Adipose tissue (tissue), 3 donors: Measurements from ENCODE around the gene RAB40C. TPM values are rescaled to one million over a fixed set of nuclear protein-coding genes. Genes with fewer than 3 reads are reported as not detected.

ENCODE experiments used
- H3K27ac ChIP-seq: one replicate; pipeline ENCODE4 v1.5.1; 2013; ENCODE audit warnings: low read depth, low read length
- WGBS, 3 donors: extraction: QIAGEN DNeasy Blood & Tissue Kit; methylation state at CpG; one replicate each; pipeline ENCODE4 v1.1.7; 2013; 5-methylcytosine and 5-hydroxymethylcytosine counted together
- polyA plus RNA-seq, 3 donors: library from polyadenylated mRNA; stranded (reverse); fragments of 200-250 nt; gene quantifications; one replicate each; pipeline ENCODE4 v1.2.3, GENCODE V29; 2013
- donor health status: healthy with polysubstance abuse.
- donor health status: Bipolar disorder and iron deficiency.
- donor health status: healthy.

Gene RAB40C
- polyA plus RNA-seq, 3 donors, result 16.0 to 42.5 (median 21.2) TPM

DNA sequence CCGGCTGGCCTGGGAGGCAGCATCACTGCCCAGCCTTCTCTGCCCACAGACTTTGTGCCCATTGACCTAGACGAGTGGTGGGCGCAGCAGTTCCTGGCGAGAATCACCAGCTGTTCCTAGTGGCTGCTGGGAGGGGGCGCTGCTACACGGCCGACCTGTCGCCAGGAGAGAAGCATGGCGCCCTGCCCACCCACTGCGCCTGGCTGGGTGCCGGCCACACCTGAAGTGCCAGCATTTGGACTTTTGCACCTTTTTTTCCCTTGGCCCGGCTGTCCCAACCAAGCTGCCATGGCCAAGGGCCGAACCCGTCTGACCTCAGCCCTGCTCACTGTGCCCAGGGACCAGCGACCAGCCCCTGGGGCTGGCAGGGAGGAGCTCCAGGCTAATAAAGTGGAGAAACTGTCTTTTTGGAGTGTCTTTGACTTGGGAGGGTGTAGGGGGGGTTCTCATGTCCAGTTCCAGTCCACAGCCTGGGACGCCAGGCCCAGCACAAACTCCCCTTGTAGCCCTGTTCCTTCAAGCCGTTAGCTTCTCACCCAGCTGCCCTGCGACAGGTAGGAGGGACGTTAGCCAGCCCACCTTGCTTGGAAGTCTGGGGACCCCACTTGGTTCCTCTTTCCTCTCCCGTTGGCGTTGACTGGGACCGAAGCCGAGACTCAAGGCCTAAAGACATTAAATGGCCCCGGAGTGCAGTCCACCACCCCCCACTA is 58.4 kb downstream of the RAB40C start:
- 19 to 44% (median 35%) methylated on average over 24 of the region's 24 CpGs for WGBS, 3 donors
- H3K27ac ChIP-seq, result no peak overlapping the region

DNA sequence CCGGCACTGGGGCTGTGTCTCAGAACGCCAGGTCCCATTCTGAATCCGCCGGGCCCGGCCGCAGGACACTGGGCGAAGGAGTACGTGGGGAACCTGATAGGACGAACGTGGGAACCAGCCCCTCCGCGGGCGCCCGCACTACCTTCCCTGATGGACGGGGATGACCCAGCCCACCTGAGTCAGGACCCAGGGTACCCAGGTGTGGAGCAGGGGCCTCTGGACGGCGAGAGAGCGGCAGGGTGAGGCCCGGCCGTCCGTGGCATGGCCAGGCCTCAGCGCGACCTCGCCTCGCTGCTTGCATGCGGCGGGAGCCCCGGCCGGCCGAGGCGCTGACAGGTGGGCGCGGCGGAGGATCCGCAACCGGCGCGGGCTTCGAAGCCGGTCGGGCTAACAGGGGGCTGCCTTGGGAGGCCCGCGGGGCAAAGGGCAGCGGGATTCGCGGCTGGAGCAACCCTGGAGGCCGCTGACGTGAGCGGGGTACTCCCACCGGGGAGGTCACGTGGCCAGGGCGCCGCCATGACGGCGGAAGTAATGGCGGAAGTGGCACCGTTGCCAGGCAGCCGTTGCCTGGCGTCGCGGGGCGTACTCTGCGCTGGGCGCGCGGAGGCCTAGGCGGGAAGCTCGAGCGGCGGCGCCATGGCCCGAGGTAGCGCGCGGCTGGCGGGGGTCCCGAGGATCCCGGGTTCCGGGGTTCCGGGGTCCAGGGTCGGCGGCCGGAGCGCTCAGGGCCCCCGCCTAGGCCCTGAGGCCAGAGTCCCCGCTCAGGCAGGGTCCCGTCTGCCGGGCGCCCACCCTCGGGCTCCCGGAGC is 59.1 kb downstream of the RAB40C start, which contains the start of gene WDR90:
WDR90 (plus strand) TSS at position 585 of the 809 bp plus-strand sequence; CDS start at position 637, 52 bp downstream.
- WGBS, 3 donors, result 1 to 2% (median 2%) methylated on average over 59 to 91 of the region's 91 CpGs
- no peak within 1 kb of the TSS for H3K27ac ChIP-seq

DNA sequence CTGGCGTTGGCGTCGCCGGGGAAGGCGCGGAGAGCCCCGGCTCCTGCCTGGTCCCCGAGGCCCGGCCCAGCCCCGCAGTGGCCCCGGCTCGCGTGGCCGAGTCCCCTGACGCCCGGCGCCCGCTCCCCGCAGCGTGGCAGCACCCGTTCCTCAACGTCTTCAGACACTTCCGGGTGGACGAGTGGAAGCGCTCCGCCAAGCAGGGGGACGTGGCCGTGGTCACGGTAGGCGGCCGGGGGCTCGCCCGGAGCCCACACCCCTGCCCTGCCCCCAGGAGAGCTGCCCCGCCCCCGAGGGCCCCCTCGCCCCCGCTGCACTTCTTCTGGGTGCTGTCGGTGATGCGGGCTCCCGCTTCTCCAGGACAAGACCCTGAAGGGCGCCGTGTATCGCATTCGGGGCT is 59.8 kb downstream of the RAB40C start:
- 4 to 5% (median 5%) methylated on average over 27 to 44 of the region's 44 CpGs for WGBS, 3 donors
- no peak overlapping the region for H3K27ac ChIP-seq

DNA sequence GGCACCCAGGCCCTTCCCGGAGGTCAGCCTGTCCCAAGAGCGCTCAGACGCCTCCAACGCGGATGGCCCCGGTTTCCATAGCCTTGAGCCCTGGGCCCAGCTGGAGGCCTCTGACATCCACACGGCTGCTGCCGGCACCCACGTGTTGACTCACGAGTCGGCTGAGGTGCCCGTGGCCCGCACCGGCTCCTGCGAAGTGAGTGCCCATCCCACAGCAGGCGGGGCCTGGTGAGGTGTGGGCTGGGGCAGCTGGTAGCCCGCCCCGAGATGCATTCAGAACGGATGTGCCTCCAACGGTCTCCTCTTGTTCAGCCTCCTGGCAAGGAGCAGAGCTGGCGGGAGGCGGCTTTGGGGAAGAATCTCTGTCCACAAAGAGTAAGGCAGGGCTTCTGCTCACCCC is 62.0 kb downstream of the RAB40C start:
- no peak overlapping the region for H3K27ac ChIP-seq
- 88 to 91% (median 90%) methylated on average over 21 to 22 of the region's 22 CpGs for WGBS, 3 donors

- no peak overlapping the region for H3K27ac ChIP-seq
- whole genome bisulfite sequencing, 3 donors, result 86 to 88% (median 88%) methylated on average over 28 of the region's 28 CpGs
Measured at GRCh38 chr16:652454-653305, 62.8 kb downstream of the RAB40C start.

GRCh38 chr16:654034-654433 is 64.2 kb downstream of the RAB40C start:
- H3K27ac ChIP-seq, result no peak overlapping the region
- WGBS, 3 donors, result 92 to 94% (median 93%) methylated on average over 11 to 12 of the region's 12 CpGs

DNA sequence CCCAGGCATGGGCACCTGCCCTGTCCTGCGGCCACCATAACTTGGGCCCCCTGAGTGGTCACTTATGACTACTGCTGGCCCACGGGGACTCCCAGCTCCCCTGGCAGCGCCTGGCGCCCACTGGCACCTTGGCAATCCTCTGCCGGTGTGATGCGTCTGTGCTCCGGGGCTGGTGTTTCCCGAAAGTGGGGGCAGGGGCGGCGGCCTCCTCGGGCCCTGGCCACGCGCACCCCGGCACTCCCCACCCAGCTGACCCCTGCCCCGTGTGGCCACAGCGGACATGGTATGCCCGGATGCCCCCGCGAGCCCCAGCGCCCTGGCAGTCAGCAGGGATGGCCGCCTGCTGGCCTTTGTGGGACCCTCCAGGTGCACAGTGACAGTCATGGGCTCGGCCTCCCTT is 67.6 kb downstream of the RAB40C start:
- no peak overlapping the region for H3K27ac ChIP-seq
- WGBS, 3 donors, result 92 to 96% (median 95%) methylated on average over 17 to 22 of the region's 22 CpGs

DNA sequence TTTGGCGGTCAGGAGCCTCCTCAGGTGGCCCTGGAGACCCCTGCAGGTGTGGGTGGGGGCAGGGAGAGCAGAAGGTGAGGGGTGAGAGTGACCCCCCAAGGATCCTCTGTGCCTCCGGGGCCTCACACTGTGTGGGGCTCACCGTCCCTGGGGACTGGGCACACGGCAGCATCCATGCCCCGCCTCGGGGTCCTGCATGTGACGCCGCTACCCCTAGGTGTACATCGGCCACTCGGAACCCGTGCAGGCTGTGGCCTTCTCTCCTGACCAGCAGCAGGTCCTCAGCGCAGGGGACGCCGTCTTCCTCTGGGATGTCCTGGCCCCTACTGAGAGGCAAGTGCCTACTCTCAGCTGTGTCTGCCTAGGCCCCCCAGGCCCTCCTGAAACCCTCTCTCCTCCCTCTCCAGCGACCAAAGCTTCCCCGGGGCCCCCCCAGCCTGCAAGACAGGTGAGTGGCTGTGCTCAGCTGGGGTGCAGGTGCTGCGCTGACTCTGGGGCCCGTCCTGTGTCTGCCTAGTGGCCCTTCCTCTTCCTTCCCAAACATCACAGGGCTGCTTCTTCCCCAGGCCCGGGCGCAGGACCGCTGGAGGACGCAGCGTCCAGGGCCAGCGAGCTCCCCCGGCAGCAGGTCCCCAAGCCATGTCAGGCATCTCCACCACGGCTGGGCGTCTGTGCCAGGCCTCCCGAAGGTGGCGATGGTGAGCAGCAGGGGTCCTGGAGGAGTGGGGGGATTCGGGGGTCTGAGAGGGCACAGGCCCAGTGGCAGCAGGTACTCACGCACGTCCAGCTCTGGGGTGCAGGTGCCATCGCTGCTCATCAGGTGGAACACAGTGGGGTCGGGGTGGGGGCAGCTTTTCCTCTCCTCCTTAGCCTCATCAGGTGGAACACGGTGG is 69.1 kb downstream of the RAB40C start:
- whole genome bisulfite sequencing, 3 donors, result 91 to 95% (median 94%) methylated on average over 29 to 35 of the region's 35 CpGs
- H3K27ac ChIP-seq, result no peak overlapping the region

DNA sequence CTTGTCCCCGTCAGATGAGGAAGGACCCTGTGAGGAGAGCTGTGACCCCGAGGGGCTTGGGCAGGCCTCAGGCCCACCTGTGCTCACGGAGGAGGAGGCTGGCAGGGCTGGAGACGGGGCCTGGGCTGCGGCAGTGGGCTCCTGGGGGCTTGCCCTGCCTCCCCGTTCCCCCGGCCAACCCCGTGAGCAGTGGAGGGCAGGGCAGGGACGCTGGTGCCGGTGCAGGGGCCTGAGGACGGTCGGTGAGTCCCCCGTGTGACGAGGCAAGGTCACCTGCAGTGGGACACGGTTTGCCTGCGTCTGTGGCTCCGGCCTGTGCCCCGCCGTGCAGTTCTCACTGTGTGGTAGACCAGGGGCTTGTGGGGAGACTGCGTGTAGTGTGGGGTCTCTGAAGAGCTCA is 69.8 kb downstream of the RAB40C start:
- 89 to 91% (median 91%) methylated on average over 18 to 20 of the region's 20 CpGs for WGBS, 3 donors
- no peak overlapping the region for H3K27ac ChIP-seq

DNA sequence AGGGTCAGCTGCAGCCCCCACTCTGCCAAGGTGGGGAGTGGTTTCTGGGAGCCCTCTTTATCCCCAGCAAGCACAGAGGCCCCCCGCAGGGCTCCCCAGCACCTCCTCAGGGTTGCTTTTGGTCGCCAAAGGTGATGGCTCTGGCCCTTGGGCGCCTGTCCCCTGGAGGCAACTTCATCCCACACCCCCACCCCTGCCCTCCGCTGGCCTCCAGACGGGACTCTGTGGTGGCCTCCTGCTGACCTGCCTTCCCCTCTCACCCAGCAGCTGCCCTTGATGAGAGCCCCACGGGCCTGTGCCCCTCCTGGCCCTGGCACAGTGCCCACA is 70.2 kb downstream of the RAB40C start:
- 58 to 69% (median 62%) methylated on average over 6 of the region's 6 CpGs for WGBS, 3 donors
- H3K27ac ChIP-seq, result no peak overlapping the region

DNA sequence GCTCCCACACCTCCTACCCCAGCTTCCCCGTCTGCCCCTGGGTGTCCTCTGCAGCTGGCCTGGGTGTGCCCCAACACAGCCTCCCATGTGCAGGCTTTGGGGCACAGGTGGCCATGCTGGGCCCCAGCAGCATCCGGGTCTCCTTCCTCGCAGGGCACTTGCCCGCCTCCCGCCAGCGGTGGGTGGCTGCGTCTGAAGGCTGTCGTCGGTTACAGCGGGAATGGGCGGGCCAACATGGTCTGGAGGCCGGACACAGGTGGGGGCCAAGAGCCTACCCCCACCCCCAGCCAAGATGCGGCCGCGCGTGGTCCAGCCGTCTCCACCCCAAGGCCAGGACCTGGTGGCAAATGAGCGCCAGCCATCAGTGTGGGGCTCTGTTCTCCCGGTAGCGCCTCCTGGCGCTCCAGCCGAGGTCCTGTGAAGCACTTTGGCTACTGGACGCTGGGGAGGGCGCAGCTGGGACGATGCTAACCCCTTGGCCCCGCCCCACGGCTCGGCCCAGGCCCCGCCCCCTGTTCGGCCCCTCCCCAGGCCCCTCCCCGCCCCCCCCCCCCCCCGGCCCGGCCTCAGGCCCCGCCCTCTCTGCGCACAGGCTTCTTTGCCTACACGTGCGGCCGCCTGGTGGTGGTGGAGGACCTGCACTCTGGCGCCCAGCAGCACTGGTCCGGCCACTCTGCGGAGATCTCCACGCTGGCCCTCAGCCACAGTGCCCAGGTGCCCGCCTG is 70.8 kb downstream of the RAB40C start:
- no peak overlapping the region for H3K27ac ChIP-seq
- 9 to 26% (median 13%) methylated on average over 25 to 39 of the region's 43 CpGs for WGBS, 3 donors

DNA sequence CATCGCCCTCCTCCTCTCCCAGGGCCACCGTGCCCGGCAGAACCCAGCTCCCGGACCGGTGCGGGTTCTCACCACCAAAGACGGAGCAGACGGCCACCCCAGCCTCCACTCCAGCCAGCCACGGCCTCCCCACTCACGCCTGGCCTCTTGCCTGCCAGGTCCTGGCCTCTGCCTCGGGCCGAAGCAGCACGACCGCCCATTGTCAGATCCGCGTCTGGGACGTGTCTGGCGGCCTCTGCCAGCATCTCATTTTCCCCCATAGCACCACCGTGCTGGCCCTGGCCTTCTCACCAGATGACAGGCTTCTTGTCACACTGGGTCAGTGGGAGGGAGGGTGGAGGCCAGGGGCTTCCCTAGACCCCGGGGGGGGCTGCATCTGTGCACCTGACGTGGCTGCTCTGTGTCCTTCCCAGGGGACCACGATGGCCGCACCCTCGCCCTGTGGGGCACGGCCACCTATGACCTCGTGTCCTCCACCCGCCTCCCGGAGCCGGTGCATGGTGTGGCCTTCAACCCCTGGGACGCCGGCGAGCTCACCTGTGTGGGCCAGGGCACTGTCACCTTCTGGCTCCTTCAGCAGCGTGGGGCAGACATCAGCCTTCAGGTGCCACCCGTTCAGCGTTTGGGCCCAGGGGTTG is 71.4 kb downstream of the RAB40C start:
- 38 to 70% (median 55%) methylated on average over 28 to 35 of the region's 35 CpGs for WGBS, 3 donors
- no peak overlapping the region for H3K27ac ChIP-seq

GRCh38 chr16:662095-662494 is 72.2 kb downstream of the RAB40C start:
- no peak overlapping the region for H3K27ac ChIP-seq
- WGBS, 3 donors, result 91 to 93% (median 93%) methylated on average over 19 of the region's 19 CpGs

- H3K27ac ChIP-seq, result no peak overlapping the region
- 94% methylated on average over 21 of the region's 21 CpGs for WGBS, 3 donors
Measured at GRCh38 chr16:662597-662996, 72.7 kb downstream of the RAB40C start.

DNA sequence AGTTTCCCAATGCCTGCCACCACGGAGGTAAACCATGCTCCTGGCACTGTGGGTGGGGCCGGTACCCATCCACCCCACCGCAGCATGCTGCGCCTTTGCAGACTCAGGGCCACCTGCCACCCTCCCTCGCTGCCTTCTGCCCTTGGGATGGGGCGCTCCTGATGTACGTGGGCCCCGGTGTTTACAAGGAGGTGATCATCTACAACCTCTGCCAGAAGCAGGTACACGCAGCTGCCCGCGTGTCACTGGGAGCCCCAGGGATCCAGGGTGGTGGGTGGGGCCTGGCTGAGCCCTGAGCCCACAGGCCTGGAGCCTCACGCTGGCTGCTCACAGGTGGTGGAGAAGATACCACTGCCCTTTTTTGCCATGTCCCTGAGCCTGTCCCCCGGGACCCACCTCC is 76.7 kb downstream of the RAB40C start:
- no peak overlapping the region for H3K27ac ChIP-seq
- WGBS, 3 donors, result 88 to 94% (median 90%) methylated on average over 13 of the region's 13 CpGs

- 83 to 85% (median 85%) methylated on average over 22 of the region's 22 CpGs for WGBS, 3 donors
- H3K27ac ChIP-seq, result no peak overlapping the region
Measured at GRCh38 chr16:667113-667779, 77.4 kb downstream of the RAB40C start.
